HG02759 (cell line): ENCODE results near the gene SUFU.

Experiments used
- ATAC-seq: cut with Tn5 transposase; IDR thresholded peaks from one replicate; pipeline ENCODE4 v1.9.1; 2021; ENCODE audit warnings: mild to moderate bottlenecking, moderate library complexity; ENCODE audit not compliant: unreplicated experiment

Gene SUFU

DNA sequence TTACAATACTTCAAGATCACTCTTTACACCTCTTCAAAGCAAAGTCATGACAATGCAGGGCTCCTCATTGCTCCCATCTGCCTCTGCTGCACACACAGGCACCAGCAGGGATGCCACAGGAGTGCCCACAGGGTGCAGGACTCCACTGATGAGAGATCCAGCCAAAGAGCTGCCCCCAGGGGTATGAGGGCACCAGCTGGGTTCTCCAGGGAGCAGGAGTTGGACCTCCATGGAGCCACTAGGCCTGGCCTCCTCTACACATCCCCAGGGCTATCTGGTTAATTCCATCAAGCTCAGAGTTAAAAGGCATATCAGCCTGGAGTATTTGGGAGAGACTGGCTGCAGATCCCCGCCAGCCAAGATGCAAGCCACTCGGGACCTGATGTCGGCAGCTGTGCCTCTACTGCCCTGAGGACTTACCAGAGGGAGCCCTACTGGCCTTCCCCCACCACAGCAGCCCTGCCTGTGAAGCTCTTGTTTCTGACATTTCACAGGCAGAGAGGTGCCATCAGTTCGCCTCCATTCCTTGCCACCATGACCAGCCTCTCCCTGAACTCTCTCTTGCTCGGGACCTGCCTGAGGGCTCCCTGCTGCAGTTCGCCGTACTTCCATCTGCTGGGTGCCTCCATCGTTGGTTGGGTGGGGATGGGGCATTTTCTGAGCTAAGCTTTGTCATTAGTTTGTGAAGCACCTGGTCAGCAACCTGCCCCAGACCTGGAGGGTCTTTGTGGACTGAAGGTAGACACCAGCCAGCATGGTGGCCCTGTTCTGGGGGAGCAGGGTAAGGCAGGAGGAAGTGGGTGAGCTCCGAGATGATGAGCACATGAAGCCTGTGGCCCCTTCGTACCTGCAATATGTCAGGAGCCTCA is 128.0 kb downstream of the SUFU start:
- no peak for ATAC-seq

DNA sequence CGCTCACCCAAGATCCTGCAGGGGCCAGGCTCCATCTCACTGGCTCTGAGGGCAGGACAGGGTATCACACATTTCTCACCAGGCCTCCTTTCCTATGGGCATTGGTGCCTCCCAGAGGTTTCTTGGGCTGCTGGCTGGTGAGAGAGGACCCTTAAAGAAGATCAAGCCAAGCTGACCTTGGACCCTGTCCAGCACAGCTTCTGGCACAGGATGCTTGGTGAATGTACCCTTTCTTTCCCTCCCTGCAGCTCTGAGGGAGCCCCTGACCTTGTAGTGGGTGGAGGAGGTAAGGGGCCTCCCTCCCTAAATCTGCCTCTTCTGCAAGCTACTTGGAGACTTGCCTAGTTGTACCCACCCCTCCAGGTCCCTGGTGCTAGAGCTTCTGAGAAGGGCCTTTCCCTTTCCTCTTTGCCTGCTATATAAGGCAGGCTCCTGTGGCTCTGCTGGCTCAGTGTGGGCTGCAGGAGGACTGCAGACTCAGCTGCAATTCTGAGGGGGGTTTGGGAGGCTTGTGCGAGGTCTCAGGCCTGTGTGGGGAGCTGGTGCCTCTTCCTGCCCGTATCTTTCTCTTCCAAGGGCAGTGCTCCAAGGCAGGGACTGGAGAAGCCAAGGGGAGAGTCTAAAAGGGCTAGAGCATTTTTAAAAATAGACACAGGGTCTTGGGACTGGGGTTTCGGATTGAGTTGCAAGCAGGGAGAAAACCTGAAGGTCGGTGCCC is 128.8 kb downstream of the SUFU start:
- ATAC-seq, result no peak

DNA sequence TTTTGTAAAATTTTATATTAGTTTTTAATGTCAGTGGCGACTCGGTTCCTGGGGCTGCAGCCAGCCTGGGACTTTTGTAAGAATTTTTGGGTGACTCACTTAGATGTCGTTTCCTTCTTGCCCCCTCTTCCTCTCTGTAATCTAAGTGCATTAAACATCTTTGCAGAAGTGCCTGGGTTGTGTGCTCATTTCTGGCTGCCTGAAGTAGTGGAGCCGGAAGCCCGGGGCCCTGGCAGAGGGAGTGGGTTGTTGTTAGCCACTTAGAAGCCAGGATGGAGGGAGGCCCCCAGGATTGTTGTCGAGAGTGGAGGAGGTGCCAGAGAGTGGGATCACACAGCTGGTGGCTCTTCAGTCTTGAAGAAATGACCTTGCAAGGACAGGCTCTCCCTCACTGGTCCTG is 129.5 kb downstream of the SUFU start:
- ATAC-seq, result no peak

DNA sequence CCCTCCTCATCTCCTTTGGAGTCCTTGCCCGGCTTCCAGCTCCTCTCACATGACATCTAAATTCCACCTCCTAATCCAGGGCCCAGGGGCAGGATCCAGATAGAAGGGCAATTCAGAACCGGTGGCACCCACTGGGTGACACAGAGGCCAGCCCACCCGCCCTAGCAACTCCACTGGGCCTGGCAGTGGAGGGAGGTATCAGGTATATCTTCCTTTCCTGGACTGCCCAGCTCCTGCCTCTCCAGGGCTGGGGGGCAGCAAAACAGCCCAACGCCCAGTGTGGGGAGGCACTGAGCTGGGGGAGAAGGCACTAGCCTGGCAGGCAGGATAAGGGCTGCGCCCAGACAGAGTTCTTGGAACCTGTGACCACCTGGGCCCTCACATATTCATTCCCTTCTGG is 130.1 kb downstream of the SUFU start:
- ATAC-seq, result no peak

DNA sequence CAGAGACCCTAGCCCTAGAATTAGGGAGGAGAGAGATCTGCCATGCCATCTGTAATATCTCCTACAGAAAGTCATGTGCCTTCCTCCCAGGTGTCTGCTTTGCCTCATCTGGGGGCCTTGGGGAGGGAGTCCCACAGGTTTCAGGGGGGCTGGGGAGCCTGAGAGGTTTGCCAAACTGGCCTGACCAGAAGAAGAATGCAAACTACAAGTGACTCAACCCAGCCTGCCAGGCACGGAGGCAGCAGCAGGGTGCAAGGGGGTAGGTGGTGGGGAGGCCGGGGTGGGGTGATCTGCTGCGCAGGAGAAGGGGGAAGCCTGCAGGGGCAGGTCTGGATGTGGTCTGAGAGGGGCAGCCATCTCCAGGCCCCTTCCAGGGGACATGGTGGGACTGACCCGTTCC is 130.9 kb downstream of the SUFU start:
- ATAC-seq, result no peak

DNA sequence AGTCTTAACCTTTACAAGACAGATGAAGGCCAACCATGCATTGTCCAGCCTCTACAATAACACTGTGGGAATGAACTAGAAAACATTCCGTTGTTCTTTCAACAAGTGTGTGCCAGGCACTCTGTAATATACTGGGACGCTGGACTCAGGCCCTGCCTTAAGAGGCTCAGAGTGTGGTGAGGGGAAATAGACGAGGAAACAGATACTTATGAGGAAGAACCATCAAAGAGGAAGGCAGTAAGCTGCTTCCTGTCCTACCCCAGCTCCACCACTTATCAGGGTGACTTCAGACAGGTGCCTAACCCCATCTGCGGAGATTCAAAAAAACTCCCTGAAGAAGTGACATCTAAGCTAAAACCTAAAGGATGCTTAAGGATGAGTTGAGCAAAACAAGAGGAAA is 131.6 kb downstream of the SUFU start:
- ATAC-seq, result no peak

DNA sequence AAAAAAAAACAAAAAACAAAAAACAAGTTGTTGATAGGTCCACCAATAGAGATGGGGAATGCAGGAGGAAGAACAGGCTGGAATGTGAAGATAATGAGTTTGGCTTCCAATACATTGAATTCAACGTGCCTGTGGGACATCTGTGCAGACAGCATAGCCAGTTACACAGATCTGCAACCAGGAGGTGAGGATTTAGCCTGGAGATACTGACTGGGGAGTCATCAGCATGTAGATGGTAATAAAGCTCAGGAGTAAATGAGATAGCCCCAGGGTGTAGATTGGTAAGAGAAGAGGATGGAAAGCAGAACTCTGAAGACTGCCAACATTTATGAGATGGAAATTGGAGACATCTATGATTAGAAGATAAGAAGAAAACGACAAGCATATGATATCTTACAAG is 135.8 kb downstream of the SUFU start:
- ATAC-seq, result no peak

DNA sequence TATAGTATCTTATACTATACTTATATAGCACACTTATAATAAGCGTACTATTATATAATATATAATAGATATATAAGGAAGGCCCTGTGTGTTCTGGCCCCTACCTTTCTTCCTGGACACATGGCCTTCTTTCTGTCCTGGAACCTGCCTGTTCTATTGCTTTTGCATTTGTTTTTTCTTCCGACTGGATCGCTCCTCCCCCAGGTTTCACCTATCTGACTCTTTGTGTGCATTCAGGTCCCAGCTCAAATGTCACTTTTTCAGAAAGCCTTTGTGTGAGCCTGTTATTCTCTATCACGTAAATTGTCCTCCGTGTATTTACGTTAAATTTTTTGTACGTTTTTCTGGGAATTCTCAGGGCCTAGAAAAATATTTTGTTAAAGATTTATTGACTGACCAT is 137.6 kb downstream of the SUFU start:
- no peak for ATAC-seq

DNA sequence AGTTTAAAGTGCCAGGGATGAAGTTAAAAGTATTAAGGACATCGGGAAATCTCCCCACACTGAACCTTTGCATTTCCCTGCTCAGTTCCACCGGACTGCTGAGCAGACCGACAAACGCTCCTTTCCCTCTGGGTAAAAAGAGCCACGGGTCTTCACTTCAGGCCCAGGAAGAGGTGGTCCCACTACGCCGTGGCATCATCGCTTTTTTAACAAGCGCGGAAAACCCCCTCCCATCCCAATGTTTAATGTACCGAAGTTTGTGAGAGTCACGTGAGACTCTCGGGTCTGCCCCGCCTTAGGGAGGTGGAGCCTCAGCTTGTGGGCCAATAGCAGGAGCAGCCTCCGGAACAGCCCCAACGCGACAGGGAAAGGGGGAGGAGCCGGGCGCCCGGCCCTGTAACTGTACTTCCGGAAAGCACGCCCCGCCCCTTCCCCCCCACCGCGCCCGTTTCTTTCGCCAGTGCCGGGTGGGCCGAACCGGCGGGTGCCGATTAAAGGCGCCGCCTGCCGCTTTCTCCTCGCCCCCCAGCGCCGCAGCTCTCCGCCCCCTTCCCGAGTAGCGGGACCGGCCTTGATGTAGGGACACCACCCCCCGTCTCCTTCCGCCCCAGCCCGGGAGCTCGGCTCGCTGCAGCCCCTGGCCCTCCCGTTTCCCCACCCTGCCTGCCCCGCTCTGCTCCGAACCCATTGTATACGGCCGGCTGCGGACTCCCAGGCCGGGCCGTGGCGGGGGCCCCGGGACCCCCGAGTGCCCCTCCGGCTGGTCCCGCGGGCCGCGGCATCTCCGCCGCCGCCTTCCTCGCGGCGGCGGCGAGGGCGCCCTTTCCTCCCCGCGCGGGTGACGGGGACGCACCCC is 138.3 kb downstream of the SUFU start:
- peak; percentile 56 for ATAC-seq

DNA sequence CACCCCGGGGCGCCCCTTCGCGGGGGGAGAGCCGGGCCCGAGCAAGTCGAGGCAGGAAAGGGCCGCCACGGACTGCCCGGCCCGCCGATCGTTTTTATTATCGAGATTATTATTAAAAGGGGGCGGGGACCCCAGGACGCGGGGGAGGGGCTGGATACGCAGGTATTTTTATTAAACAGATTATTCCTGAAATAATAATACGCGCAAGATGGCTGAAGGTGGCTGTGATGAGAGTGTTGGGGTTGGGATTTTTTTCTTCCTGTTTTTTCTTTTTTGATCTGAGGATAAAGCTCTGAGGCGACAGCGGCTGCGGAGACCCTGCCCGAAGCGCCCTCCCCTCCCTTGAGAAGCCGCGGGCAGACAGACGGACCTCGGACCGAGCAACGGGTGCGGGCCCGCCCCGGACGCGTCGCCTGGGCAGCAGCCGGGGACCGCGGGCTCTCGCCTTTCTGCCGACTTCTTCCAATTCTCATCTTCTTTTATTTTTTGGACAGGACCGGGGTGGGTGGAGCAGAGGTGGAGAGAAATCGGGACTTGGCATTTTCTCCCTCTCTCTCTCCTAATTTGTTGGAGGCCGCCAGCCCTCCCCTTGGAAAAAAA is 139.1 kb downstream of the SUFU start:
- ATAC-seq, result no peak

DNA sequence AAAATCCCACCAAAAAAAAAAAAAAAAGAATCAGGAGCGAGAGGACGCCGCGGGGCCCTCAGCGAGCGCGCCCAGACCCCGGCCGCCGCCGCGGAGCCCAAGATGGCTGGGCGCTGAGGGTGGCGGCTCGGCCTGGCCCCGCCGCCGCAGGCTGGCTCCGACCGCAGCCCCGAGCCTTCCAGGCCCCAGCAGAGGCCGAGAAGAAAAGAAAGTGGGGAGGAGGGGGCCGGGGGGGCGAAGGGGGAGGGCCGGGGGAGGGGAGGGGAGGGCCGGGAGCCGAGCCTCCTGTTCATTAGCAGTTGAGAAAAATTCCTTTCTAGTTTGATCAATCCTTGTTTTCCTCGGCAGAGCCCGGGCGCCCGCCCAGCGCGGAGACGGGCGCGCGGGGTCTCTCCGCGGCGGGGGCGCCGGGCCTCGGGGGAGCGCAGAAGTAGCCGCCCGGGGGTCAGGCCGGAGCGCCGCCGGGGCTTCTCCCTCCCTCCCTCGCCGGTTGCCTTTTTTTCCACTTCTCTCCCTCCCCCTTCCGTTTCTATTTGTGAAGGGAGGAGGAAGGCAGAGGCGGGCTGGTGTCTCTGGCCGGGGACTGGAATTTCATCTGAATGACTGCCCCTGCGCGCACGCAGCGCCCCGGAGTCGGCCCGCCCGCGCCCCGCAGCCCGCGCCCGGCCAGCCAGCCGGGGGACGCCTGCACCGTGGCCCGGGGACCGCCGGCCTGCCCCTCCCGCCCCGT is 139.7 kb downstream of the SUFU start:
- ATAC-seq, result no peak

DNA sequence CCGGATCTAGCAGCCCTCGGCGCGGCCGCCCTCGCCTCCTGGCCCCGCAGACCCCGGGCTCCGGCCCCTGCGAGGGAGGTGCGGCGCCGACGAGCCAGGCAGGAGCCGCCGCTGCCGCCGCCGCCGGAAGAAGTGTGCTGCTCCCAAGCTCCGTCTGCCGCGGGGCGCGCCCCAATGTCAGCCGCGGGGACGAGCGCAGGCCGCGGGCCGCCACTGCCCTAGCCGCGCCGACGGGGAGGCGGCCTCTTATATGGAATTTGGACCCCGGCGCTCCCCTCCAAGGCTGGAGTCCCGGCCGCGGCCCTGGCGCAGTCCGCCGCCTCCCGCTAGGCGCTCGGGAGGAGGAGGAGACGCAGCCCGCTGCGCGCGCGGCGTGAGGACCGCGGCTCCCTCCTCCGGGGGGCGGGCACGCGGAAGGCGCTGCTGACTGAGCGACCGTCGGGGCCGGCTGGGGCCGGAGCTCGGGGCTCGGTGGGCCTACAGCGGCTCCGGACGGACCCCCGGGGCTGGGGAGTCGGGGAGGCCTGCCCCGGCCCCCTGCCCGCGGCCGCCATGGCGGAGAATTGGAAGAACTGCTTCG is 140.4 kb downstream of the SUFU start, which contains the start of gene TRIM8:
TRIM8 (plus strand) TSS at position 414 of the 580 bp plus-strand sequence; CDS start at position 553, 139 bp downstream.
- ATAC-seq, result no peak

DNA sequence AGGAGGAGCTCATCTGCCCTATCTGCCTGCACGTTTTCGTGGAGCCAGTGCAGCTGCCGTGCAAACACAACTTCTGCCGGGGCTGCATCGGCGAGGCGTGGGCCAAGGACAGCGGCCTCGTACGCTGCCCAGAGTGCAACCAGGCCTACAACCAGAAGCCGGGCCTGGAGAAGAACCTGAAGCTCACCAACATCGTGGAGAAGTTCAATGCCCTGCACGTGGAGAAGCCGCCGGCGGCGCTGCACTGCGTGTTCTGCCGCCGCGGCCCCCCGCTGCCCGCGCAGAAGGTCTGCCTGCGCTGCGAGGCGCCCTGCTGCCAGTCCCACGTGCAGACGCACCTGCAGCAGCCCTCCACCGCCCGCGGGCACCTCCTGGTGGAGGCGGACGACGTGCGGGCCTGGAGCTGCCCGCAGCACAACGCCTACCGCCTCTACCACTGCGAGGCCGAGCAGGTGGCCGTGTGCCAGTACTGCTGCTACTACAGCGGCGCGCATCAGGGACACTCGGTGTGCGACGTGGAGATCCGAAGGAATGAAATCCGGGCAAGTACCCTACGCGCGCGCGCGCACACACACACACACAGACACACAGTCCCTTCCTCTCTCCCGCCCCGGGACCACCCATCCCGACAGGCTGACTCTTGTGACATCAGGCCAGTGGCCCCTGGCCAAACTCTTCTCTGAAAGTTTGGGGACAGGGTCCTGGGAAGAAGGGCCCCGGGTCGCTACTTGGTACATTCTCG is 141.0 kb downstream of the SUFU start:
- ATAC-seq, result no peak

DNA sequence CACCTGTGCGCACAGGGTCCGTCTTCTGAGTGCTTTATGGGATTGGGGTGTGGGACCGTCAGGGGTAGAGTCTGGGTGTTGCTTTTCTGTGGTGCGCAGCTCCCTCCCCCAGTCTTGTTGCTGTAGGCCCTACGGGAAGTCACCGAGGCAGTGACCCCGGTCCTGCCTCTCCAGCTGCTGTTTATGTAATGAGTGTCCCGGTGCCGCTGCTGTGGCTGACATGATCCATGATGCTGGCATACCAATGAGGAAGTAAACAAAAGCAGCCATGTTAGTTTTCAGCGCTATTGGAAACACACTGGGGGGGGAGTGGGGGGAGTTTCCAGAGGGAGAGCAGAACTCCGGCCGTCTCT is 141.6 kb downstream of the SUFU start:
- no peak for ATAC-seq

DNA sequence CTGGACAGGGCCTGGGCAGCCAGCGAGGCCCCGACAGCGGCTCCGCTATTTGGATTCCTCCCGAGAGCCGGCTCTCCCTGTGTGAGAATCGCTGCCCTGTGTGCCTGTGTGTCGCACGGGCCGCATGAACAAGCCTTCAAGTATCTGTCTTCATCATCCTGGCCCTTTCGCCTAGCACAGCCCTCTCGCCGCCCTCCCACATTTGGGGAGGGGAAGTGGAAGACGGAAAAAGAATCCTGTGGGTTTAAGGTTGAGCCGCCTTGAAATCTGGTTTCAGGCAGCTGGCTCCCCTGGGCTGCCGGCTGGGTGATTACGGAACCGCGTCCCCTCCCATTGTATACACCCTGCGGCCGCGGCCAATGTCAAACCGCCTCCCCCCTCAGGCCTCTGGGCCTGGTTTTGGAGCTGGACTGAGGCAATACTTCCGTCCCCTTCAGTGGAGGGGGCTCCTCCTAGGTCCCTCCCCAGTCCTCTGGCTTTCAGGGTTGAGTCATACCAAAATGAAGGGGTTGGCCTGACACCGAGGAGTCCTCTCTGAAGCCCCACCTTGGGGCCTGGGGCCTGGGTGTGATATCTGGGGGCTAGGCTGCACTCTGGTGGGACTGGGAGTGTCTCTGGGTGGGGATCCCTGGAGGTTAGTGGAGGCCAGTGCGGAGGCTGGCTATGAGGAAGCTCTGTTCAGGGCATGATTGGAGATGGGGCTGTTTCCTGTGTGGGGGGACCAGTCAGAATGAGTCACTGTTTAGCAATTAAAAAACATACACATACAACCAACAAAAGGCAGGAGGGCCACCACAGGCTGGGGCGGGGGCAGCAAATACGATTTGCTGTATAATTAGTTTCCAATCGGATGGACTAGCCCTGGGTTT is 142.2 kb downstream of the SUFU start:
- ATAC-seq, result peak; percentile 37

DNA sequence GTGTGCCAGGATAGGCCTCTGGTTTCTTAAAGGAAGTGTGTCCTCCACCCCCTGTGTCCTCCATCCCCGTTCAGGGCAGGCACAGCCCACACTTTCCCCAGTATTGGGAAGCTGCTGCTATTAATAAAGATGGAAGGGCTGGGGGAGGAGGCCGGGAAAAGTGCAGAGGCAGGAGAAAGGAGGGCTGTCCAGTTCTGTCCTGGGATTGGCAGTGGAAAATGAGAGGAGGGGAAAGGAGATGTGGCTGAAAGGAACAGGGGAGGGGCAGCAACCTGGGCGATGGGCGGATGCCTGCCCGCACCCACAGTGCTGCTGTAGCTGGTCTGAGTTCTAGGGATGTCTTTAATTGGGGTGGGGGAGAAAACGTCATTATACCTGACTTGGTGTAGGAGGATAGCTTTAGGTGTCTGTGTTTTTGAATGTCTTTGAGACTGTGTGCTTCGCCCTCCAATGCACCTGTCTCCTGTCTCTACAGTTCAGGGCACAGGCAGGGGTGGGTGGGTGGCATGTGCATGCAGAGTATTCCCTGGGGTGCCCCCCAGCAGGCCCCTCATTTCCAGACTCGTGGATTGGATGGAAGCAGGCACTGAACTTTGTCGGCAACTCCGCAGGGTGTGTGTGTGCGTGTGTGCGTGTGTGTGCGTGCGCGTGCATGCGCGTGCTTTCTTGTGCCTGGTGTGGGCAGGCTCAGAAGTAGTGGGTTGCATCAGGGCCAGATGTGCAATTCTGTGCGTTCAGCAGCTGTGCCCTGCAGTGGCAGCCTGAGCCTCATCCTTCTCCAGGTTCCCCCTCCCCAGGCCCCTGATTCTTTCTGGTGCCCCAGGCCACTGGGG is 143.1 kb downstream of the SUFU start:
- no peak for ATAC-seq

DNA sequence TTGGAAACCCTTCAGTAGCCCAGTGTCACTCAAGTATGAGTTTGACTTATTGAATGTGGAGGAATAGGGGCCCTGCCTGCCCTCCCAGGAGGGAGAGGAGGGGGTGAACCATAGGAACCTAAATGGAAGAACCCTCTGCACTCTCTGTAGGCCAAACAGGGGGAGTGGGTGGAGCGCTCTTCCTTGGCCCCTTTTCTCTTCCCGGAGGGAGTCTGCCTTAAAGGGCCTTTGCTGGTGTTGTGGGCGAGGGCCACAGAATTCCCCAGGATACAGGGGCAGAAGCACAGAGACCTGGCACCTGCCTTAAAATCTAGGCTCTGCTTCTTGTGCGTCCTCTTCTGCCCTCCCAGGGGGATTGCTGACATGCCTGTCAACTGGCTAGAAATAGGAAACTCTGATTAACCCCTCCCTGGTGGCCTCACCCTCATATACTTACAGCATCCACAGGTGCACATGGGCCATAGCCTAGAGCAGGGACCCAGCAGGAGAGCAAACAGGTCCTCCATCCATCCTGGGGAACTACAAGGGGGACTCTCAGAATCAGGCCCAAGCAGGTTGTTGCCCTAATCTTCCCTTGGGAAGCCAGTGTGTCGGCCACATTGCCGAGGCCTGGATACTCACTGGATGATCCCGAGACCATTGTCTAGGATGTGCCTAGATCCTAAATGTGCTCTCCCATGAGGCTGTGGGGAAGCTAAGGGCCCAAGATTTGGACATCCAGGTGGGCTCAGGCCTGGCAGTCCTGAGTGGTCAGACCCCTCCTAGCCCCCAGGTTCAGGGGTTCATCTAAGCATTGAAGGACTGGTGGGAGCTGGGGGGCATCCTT is 143.9 kb downstream of the SUFU start:
- no peak for ATAC-seq
